OCI-LY1 (cell line): Measurements from ENCODE around the gene PDLIM5.

Experiments
- H2AFZ ChIP-seq: fragments of 200-600 bp; sonication (generic), shearing (Covaris generic); 2 replicates; pipeline ENCODE4 v1.6.0; 2014; ENCODE audit warnings: antibody characterized with exemption, mild to moderate bottlenecking, low read length
- H3F3A ChIP-seq: fragments of 200-600 bp; sonication (generic), shearing (Covaris generic); 2 replicates; pipeline ENCODE4 v1.6.0; 2014; ENCODE audit warnings: mild to moderate bottlenecking, antibody characterized with exemption, low read length, moderate library complexity; ENCODE audit not compliant: insufficient read depth
- H3K27ac ChIP-seq: fragments of 200-600 bp; sonication (generic); 2 replicates; pipeline ENCODE4 v1.5.1; 2014; ENCODE audit warnings: low read length, mixed run types, mild to moderate bottlenecking, low read depth; ENCODE audit not compliant: poor library complexity, severe bottlenecking
- H3K27me3 ChIP-seq: fragments of 200-600 bp; sonication (generic); 2 replicates; pipeline ENCODE4 v1.6.0; 2014; ENCODE audit warnings: antibody characterized with exemption, mild to moderate bottlenecking, low read length, moderate library complexity; ENCODE audit not compliant: insufficient read depth
- H3K36me3 ChIP-seq: fragments of 200-600 bp; sonication (generic); 2 replicates; pipeline ENCODE4 v1.6.1; 2014; ENCODE audit warnings: mild to moderate bottlenecking, antibody characterized with exemption, low read length, moderate library complexity, mixed read lengths; ENCODE audit not compliant: insufficient read depth
- H3K4me1 ChIP-seq: fragments of 200-600 bp; sonication (generic); 2 replicates; pipeline ENCODE4 v1.5.1; 2014; ENCODE audit warnings: mild to moderate bottlenecking, low read length, moderate library complexity; ENCODE audit not compliant: insufficient read depth, severe bottlenecking
- H3K4me2 ChIP-seq: fragments of 200-600 bp; sonication (generic), shearing (Covaris generic); 2 replicates; pipeline ENCODE4 v1.6.1; 2014; ENCODE audit warnings: low read length
- H3K4me3 ChIP-seq: fragments of 200-600 bp; sonication (generic); 2 replicates; pipeline ENCODE4 v1.5.1; 2014; ENCODE audit warnings: low read length, low read depth, mild to moderate bottlenecking, mixed read lengths; ENCODE audit not compliant: poor library complexity, severe bottlenecking
- H3K79me2 ChIP-seq: fragments of 200-600 bp; shearing (Covaris generic); 2 replicates; pipeline ENCODE4 v1.6.1; 2016; ENCODE audit warnings: mixed run types, low read length, mixed read lengths; ENCODE audit not compliant: insufficient read depth
- H3K9ac ChIP-seq: fragments of 200-600 bp; sonication (generic), shearing (Covaris generic); 2 replicates; pipeline ENCODE4 v1.6.1; 2014; ENCODE audit warnings: mild to moderate bottlenecking, low read length, mixed read lengths
- H3K9me2 ChIP-seq: fragments of 200-600 bp; sonication (generic), shearing (Covaris generic); 2 replicates; pipeline ENCODE4 v1.6.1; 2014; ENCODE audit warnings: low read depth, mild to moderate bottlenecking, low read length, mixed read lengths
- H3K9me3 ChIP-seq: fragments of 200-600 bp; shearing (Covaris generic); 2 replicates; pipeline ENCODE4 v1.6.1; 2014; ENCODE audit warnings: low read length, mixed read lengths
- H4K20me1 ChIP-seq: fragments of 200-600 bp; sonication (generic), shearing (Covaris generic); 2 replicates; pipeline ENCODE4 v1.6.0; 2016; ENCODE audit warnings: mild to moderate bottlenecking, low read length; ENCODE audit not compliant: insufficient read depth
- EZH2 ChIP-seq: fragments of 200-600 bp; sonication (generic), shearing (Covaris generic); IDR thresholded peaks from 2 replicates; pipeline ENCODE4 v1.8.0; 2017; ENCODE audit warnings: borderline replicate concordance, mixed run types, mild to moderate bottlenecking, antibody characterized with exemption, low read length, moderate library complexity, mixed read lengths
- TF ChIP-seq, protein P1 (sequence below): fragments of 200-600 bp; sonication (generic), shearing (Covaris generic); IDR thresholded peaks from 2 replicates; pipeline ENCODE4 v1.5.1; 2017; ENCODE audit warnings: mild to moderate bottlenecking, antibody characterized with exemption, low read length, moderate library complexity, mixed read lengths

PDLIM5 gene

DNA sequence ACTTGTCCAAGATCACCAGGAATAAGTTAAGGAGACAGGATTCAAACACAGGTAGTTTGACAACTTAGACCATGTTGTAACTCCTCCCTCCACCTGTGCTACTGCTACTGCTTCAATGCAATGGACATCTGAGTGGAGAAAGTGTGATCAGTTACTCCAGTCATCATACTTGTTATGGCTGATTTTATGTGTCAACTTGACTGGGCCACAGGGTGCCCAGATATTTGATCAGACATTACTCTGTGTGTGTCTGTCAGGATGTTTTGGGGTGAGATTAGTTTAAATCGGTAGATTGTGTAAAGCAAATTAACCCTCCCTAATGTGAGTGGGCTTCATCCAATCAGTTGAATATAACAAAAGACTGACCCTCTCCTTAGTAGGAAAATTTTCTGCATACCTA lies 34.8 kb upstream of the PDLIM5 start:
- TF ChIP-seq, protein P1, sequence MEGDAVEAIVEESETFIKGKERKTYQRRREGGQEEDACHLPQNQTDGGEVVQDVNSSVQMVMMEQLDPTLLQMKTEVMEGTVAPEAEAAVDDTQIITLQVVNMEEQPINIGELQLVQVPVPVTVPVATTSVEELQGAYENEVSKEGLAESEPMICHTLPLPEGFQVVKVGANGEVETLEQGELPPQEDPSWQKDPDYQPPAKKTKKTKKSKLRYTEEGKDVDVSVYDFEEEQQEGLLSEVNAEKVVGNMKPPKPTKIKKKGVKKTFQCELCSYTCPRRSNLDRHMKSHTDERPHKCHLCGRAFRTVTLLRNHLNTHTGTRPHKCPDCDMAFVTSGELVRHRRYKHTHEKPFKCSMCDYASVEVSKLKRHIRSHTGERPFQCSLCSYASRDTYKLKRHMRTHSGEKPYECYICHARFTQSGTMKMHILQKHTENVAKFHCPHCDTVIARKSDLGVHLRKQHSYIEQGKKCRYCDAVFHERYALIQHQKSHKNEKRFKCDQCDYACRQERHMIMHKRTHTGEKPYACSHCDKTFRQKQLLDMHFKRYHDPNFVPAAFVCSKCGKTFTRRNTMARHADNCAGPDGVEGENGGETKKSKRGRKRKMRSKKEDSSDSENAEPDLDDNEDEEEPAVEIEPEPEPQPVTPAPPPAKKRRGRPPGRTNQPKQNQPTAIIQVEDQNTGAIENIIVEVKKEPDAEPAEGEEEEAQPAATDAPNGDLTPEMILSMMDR, result no peak
- no peak for TF ChIP-seq EZH2
- Histone ChIP-seq H3K4me1 (no peaks in the 10 kb centered on the region), H4K20me1 (no peaks in the 10 kb centered on the region), H3K27ac (no peak overlapping the region), H3K79me2 (no peaks in the 10 kb centered on the region), H3K36me3 (no peaks in the 10 kb centered on the region), H3F3A (no peaks in the 10 kb centered on the region), H2AFZ (no peak overlapping the region), H3K27me3 (no peaks in the 10 kb centered on the region), H3K4me3 (no peak overlapping the region), H3K9me2 (no peaks in the 10 kb centered on the region), H3K4me2 (no peak overlapping the region), H3K9ac (no peak overlapping the region), H3K9me3 (no peaks in the 10 kb centered on the region)

DNA sequence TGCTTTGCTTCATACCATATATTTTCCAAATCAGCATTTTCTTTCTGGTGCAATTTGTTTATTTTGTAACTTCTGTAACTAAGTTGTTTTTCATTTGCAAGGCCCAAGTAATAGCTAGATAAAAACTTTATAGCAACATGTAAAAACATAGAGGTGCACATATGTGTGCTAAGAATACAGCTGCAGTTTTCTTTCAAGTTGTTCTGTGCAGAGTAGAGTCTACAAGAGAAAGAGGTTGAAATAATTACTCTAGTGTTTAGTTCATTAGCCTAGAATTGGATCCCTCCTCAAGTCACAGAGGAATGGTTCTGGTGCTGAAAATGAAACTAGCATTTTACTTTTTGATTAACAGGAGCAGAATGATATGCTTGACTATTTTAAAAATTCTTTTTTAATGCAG lies 32.2 kb upstream of the PDLIM5 start:
- no peak overlapping the region for H3K4me3 ChIP-seq
- no peaks in the 10 kb centered on the region for H3K9me2 ChIP-seq
- no peak overlapping the region for H2AFZ ChIP-seq
- TF ChIP-seq, protein P1, result no peak
- TF ChIP-seq EZH2, result no peak
- H3K4me2 ChIP-seq, result no peak overlapping the region
- H3K36me3 ChIP-seq, result no peaks in the 10 kb centered on the region
- no peaks in the 10 kb centered on the region for H3F3A ChIP-seq
- no peaks in the 10 kb centered on the region for H3K9me3 ChIP-seq
- no peak overlapping the region for H3K27ac ChIP-seq
- H3K27me3 ChIP-seq, result no peaks in the 10 kb centered on the region
- H3K4me1 ChIP-seq, result no peaks in the 10 kb centered on the region
- H3K9ac ChIP-seq, result no peak overlapping the region
- no peaks in the 10 kb centered on the region for H4K20me1 ChIP-seq
- H3K79me2 ChIP-seq, result no peaks in the 10 kb centered on the region

DNA sequence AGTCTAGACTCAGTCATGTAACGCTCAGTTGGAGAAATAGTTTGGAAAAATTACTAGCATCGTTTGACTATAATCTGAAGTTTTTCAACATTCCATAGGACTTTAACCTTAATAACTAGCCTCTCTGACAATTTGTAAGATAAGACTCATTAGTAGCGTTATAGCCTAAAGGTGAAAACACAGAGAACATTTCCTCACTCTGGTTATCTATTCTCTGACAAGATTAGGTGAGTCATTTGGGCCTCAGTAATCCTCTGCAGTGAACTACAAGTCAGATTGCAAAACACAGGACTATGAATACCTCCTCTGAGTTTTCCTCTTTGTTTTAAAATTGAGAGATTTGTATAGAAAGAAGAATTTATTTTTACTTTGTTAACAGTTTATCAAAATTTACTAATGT lies 31.8 kb upstream of the PDLIM5 start:
- Histone ChIP-seq H3K79me2 (no peaks in the 10 kb centered on the region), H2AFZ (no peak overlapping the region), H3K36me3 (no peaks in the 10 kb centered on the region), H3F3A (no peaks in the 10 kb centered on the region), H3K9me3 (no peaks in the 10 kb centered on the region), H3K4me1 (no peaks in the 10 kb centered on the region), H3K9ac (no peak overlapping the region), H3K4me3 (no peak overlapping the region), H3K9me2 (no peaks in the 10 kb centered on the region), H3K4me2 (no peak overlapping the region), H3K27me3 (no peaks in the 10 kb centered on the region), H4K20me1 (no peaks in the 10 kb centered on the region), H3K27ac (no peak overlapping the region)
- no peak for TF ChIP-seq EZH2
- TF ChIP-seq, protein P1, result no peak
